ENCODE measurements around the gene TCL1A. TPM values are rescaled to one million over a fixed set of nuclear protein-coding genes. Genes with fewer than 3 reads are reported as not detected.

TCL1A gene
- total RNA-seq, 1 donor from 2014 or later, result not detected

- intact Hi-C loops (cut with DNase I), result no loop called here
- Histone ChIP-seq H3K9me3 (no peaks in the 10 kb centered on the region), H3K36me3 (no peaks in the 10 kb centered on the region), H3K4me1 (no peaks in the 10 kb centered on the region), H3K27ac (no peak overlapping the region), H3K27me3 (ENCODE audit: low read depth) (peaks cover 27% of the 10 kb centered on the region), H3K4me3 (no peak overlapping the region)
- DNase-seq, result no peak
- no peak for TF ChIP-seq CTCF (IDR thresholded peaks at IDR 0.05)
- no peak for ATAC-seq
These were observed 51.3 kb downstream of the TCL1A start for GRCh38 chr14:95662376-95663186.

- no peak for TF ChIP-seq CTCF (IDR thresholded peaks at IDR 0.05)
- Histone ChIP-seq H3K36me3 (no peaks in the 10 kb centered on the region), H3K4me3 (no peak overlapping the region), H3K9me3 (no peaks in the 10 kb centered on the region), H3K27me3 (ENCODE audit: low read depth) (peaks cover 18% of the 10 kb centered on the region), H3K4me1 (no peaks in the 10 kb centered on the region), H3K27ac (no peak overlapping the region)
- DNase-seq (no peak), ATAC-seq (no peak)
- intact Hi-C loops (cut with DNase I), result no loop called here
These were observed 53.0 kb downstream of the TCL1A start for GRCh38 chr14:95660651-95661515.

GRCh38 chr14:95659990-95660385 lies 53.9 kb downstream of the TCL1A start:
- TF ChIP-seq CTCF (IDR thresholded peaks at IDR 0.05), result no peak
- H3K27ac ChIP-seq, result no peak overlapping the region
- DNase-seq (no peak), ATAC-seq (no peak)
- no peaks in the 10 kb centered on the region for H3K9me3 ChIP-seq
- no peaks in the 10 kb centered on the region for H3K36me3 ChIP-seq
- no peak overlapping the region for H3K4me3 ChIP-seq
- intact Hi-C loops (cut with DNase I), result no loop called here
- peaks cover 18% of the 10 kb centered on the region for H3K27me3 ChIP-seq (ENCODE audit: low read depth)
- H3K4me1 ChIP-seq, result no peaks in the 10 kb centered on the region

Other genes starting within 250 kb of the TCL1A start
- gene SYNE3, start 197.5 kb downstream of the TCL1A start, total RNA-seq, result 22.4 TPM
- 23.7 TPM for gene GLRX5, start 179.1 kb downstream of the TCL1A start, total RNA-seq
- not detected for gene TCL1B, start 27.7 kb downstream of the TCL1A start, total RNA-seq
- not detected for gene TUNAR, start 162.7 kb upstream of the TCL1A start, total RNA-seq